Measurements from ENCODE around the gene CGNL1.

Gene CGNL1

DNA sequence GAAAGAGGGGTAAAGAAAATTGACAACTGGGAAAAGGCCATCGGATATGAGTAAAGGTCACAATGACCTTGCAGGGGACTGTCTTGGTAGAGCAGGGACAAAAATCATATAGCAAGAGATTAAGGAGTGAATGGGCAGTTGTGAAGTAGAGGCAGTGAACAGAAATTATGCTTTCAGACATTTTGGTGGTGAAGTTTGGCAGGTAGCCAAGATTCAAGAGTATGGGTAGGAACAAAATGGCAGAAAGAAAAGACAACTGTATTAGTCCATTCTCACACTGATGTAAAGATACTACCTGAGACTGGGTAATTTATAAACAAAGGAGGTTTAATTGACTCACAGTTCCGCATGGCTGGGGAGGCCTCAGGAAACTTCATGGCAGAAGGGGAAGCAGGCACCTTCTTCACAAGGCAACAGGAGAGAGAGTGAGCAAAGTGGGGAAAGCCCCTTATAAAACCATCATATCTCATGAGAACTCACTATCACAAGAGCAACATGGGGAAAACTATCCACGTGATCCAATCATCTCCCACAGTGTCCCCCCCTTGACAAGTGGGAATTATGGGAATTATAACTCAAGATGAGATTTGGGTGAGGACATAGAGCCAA is 84.0 kb downstream of the CGNL1 start:
- no peak for DNase-seq

- no peak for DNase-seq
Measured at GRCh38 chr15:57461541-57461940, 85.2 kb downstream of the CGNL1 start.

- no peak for DNase-seq
Measured at GRCh38 chr15:57462381-57462780, 86.1 kb downstream of the CGNL1 start.

GRCh38 chr15:57463360-57463759 is 87.1 kb downstream of the CGNL1 start:
- no peak for DNase-seq

DNA sequence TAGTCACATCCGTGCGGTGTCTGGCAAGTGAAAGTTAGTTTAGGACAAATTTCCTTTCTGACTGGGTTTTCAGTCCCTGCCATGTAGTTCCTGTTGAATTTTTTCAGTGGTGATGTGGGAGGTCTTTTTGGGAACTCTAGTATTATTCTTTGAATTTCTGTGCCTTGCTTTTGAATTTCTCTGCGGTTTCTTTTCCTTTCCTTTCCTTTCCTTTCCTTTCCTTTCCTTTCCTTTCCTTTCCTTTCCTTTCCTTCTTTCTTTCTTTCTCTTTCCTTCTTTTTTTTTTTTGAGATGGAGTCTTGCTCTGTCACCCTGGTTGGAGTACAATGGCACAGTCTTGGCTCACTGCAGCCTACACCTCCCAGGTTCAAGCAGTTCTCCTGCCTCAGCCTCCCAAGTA is 88.2 kb downstream of the CGNL1 start:
- no peak for DNase-seq

DNA sequence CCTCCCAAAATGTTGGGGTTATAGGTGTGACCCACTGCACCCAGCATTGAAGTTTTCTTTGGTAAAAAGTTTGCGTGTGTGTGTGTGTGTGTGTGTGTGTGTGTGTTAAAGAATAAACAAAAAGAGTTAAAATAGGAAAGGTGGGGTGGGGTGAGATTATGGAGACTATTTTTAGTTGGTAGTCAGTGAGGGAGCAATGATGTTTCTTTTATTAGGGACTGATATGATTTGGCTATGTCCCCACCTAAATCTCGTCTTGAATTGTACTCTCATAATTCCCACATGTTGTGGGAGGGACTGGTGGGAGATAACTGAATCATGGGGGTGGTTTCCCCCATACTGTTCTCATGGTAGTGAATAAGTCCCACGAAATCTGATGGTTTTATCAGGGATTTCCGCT is 92.2 kb downstream of the CGNL1 start:
- DNase-seq, result no peak

DNA sequence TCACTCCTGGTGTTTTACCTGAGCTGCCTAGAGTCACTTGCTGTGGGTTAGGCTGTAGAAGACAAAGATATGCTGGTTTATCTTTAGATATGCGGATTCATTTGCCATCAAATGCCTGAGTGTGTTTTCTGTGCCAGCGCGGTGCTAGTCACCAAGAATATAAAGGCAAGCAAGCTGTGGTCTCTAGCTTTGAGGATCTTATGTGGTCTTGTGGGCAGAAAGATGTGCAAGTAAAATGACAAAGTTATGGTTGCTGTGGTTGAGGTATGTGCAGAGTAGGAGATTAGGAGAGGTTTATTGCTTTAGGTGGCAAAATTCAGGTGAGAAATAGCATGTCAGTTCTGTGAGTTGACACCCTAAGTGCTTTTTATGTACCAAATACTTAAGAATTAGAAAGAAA is 94.2 kb downstream of the CGNL1 start:
- no peak for DNase-seq

GRCh38 chr15:57472861-57473260 is 96.6 kb downstream of the CGNL1 start:
- DNase-seq, result no peak

DNA sequence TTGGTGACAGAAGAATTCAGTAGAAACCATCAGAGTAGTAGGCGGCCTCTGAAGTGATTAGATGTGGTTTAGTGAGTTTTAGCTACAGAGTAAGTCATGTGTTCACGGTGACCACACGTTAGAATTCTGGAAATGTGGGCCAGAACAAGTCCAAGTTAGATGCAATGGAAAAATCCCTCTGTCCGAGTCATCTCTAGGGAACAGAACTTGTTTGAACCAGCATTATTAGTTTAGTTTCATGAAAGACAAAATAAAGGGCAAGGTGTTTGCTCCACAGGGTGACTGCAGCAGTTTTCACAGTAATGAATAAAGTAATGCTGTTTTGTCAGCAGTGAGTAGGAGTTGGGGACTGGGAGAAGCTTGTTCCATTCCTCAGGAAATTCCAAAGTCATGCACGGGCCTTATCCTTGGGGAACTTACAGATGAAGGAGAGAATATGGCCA is 100.2 kb downstream of the CGNL1 start:
- no peak for DNase-seq

- no peak for DNase-seq
Measured at GRCh38 chr15:57477736-57478522, 101.6 kb downstream of the CGNL1 start.

- DNase-seq, result no peak
Measured at GRCh38 chr15:57479005-57479404, 102.7 kb downstream of the CGNL1 start.

DNA sequence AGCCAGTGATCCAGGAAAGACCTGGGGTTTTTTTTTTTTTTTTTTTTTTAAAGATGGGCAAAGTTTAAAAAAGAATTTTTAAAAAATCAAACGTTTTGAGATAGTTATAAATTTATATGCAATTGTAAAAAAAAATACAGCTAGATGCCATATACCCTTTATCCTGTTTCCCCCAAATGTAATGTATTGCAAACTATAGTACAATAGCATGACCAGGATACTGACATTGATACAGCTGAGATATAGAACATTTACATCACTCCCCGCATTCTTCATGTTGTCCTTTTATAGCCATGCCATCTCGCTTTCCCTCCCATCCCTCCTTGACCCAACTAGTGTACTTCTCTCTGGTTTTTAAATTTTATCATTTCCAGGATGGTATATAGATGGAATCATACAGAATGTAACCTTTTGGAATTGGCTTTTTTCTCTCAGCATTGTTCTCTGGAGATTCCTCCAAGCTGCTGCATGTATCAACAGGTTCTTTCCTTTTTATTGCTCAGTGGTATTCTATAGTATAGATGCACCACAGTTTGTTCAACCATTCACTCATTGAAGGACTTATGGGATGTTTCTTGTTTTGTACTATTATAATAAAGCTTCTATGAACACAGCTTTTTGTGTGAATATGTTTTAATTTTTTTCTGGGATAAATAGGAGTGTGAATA is 104.9 kb downstream of the CGNL1 start:
- no peak for DNase-seq

DNA sequence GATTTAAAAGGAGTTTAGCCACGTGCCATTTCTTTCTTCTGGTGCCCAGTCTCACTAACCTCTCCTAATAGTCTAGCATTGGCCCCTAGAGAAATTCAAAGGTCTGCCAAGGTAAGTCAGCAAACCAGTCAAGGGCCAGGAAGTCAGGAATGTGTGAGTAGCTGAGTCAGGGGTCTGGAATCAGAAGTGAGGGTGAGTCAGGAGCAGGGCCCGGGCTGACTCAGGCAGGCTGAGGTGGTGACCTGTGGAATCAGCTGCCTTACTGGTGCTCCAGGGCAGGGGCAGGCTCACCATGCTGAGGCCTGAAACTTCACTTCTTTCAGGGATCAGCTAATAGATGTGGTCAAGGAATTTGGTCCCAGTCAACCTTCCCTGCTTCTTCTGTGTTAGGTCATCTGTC is 109.6 kb downstream of the CGNL1 start:
- DNase-seq, result no peak

DNA sequence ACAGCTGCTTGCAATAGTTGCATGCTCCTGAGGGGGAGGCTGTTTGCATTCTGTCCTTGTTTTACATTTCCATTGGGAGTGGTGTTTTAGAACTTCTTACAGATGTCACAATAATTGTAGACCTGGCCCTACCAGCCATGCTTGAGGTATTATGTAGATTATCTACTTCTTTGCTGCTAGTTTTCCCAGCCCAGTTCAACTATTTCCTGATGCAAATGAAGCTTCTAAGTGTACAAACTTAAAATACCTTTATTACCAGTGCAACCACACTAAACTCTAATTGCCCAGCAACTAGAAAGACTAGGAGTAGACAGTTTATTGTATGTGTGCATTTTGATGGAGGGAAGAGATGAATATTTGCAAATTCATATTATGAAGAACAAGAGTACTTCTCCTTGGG is 110.5 kb downstream of the CGNL1 start:
- DNase-seq, result no peak

DNA sequence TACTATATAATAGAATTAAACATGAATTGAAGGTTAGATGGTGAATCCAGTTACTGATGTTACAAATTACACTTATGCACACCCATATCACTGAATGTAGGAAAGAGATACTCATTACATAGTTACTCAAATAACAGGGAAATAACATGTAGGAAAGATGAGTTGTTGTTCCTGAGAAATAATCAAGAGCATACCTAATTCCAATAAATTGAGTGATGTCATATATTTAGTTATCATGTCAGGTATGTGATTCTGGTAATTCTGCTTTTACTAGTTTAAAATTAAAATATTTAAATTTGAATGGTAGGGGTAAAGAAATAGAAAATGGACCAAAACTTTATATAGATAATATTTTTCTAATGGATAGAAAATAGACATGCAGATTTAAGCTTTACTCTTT is 112.8 kb downstream of the CGNL1 start:
- DNase-seq, result no peak

DNA sequence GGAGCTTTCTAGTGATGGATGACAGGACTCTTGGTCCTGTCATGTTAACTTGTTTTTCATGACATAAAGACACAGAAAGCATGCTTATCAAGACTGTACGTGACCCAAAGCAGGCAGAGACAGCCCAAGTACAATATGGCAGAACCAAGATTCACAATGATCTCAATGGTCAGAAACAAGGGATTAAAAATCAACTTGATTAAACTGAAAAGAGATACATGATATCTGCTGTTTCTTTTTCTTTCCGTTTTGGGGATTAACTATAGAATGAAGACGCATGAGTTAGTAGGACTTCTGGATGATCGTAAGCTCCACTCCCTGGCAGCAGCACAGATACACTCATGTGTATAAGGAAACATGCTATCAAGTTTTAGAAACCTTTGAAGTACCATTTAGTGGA is 117.0 kb downstream of the CGNL1 start:
- DNase-seq, result no peak

- DNase-seq, result no peak
Measured at GRCh38 chr15:57494581-57494980, 118.3 kb downstream of the CGNL1 start.

GRCh38 chr15:57495041-57495440 is 118.7 kb downstream of the CGNL1 start:
- no peak for DNase-seq

- DNase-seq, result no peak
Measured at GRCh38 chr15:57495554-57496165, 119.4 kb downstream of the CGNL1 start.

- DNase-seq, result no peak
Measured at GRCh38 chr15:57496594-57496945, 120.3 kb downstream of the CGNL1 start.

DNA sequence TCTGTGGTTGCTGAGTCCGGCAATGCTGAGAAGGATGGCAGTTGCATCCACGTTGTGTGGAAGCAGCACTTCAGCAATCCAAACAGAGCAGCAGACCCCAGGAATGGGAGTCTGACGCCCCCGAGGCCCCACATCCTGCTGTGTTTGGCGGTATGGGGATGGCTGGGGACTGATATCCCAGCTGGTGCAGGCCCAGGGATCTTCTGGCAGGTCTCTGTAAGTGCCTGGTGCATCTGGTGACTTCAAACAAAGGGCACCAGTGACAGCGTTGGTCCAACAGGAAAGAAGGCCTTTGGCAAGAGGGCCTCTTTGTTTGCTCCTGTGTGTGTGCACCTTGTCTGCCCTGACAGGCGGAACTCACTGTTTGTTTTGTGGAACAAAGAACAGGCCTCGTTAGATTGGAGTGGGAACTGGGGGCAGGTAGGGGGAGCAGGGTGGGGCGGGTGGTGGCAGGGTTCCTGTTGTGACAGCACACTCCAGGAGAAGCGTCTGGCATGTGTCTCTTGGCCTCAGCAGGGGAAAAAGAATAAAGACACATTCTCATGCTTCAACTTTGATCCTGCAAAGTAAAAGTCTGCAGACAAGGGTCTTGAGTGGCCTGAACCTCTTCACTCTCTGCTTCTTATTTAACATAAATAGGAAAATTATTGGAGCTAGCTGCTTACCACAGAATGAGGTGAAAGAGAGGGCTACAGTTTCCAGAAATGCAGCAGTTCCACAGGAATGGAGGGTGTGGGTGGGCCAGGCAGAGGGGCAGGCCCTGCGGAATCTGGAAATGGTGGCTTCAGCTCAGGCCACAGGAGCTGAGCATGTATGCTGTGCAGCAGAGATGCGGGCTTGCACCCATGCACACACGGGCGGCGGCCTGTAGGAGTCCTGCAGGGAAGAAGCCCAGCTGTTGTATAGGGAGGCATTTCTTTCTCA is 120.9 kb downstream of the CGNL1 start:
- DNase-seq, result no peak

GRCh38 chr15:57500256-57500655 is 124.0 kb downstream of the CGNL1 start:
- no peak for DNase-seq

All from CD4-positive, alpha-beta T cell treated with Interleukin-4 for 1 hour (primary cell).